ENCODE results near the gene PRPF18.

Gene PRPF18

DNA sequence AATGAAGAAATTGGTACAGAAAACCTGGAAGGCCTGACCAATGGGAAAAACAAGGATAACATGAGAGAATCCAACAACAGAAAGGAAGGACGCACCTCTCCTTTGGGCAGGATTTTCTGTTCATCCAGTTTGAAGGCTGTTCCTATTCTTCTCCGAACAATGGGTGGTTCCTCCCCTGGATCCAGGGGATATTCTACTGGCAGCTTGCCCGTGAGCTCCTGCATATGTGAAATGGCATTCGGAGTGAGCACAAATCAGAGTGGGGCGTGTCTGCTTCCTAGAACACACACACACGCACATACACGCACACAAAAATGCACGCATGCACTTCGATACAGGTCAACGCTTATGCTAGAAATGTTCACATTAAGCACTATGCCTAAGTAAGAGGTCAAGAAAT, 83.5 kb downstream of the PRPF18 start:
- no peak for DNase-seq (ENCODE audit: low read depth)

DNA sequence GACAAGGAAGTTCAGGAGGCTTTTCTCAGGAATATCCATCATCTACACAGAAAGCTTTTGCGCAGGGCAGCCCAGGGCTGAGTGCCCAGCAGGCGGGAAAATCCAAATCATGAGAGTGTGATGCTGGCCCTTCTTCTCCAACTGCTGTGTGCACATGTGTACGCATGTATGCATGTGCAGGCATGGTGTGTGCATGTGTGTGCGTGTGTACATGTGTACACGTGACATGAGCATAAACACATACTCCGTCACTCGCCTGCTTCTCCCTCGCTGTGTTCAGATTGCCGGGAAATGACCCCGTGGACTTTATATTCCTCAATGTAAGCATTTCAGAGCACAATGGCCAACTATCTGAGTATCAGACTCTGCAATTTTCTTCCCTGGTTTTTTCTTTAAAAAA, 85.1 kb downstream of the PRPF18 start:
- DNase-seq (ENCODE audit: low read depth) = no peak

- DNase-seq (ENCODE audit: low read depth) = no peak
These were observed 85.8 kb downstream of the PRPF18 start for GRCh38 chr10:13672548-13672947.

- no peak for DNase-seq (ENCODE audit: low read depth)
These were observed 86.4 kb downstream of the PRPF18 start for GRCh38 chr10:13673156-13673555.

GRCh38 chr10:13674645-13675588, 88.2 kb downstream of the PRPF18 start:
- DNase-seq (ENCODE audit: low read depth) = no peak

DNA sequence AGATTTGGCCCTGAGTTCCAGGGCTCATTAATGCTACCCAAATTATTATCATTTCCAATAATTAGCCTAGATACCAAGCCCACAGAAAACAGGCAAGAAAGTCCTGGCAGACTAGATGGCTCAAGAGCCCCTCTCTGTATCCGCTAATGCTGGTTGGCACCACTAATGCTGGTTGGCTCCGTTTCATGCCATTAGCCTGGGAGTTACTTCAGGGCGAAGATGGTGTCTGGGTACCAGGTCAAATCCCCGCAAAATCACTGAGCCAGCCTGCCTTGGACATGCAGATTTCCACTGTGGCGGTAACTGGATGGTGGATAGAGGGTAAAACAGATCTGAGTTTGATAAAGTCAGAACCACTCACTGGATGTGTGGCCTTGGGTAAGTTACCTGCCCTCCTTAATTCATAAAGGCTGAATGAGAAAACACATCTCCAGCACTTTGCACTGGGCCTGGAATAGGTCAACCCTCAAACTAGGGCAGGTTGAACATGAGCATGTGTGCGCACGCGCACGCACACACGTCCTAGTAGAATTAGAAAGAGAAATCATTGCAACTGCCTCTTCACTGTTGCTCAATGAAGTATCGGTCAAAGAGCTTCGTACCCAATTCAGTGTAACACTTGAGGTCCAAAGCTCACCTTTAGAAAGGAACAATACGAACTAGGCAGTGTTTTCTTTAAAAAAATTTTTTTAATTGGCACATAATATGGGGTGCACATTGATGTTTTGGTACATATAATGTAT, 91.5 kb downstream of the PRPF18 start:
- no peak for DNase-seq (ENCODE audit: low read depth)
